ENCODE results near the gene SEZ6L2.

SEZ6L2 gene

GRCh38 chr16:29830774-29831173, 68.6 kb downstream of the SEZ6L2 start:
- in situ Hi-C loops (cut with HindIII; ENCODE audit: low sequenced_read_pairs): no loop called here

- in situ Hi-C loops (cut with HindIII; ENCODE audit: low sequenced_read_pairs): loop anchor here (5.0 kb wide), 1 partner anchor 36 kb away; the partner anchor contains the start of gene CDIPT
Observed at GRCh38 chr16:29826342-29826695, 73.0 kb downstream of the SEZ6L2 start.

GRCh38 chr16:29825145-29826044, 74.0 kb downstream of the SEZ6L2 start:
- in situ Hi-C loops (cut with HindIII; ENCODE audit: low sequenced_read_pairs): loop anchor here (5.0 kb wide), 1 partner anchor 37 kb away; the partner anchor contains the start of gene CDIPT

- in situ Hi-C loops (cut with HindIII; ENCODE audit: low sequenced_read_pairs): loop anchor here (5.0 kb wide), 1 partner anchor 38 kb away; the partner anchor contains the start of gene CDIPT
Observed at GRCh38 chr16:29824589-29825144, 74.7 kb downstream of the SEZ6L2 start.

- in situ Hi-C loops (cut with HindIII; ENCODE audit: low sequenced_read_pairs): no loop called here
Observed at GRCh38 chr16:29821643-29822115, 77.7 kb downstream of the SEZ6L2 start.
